Suppressor macrophage treated with lipopolysaccharide for 1 hour (primary cell): ENCODE measurements around the gene WNK3.

Source experiments
- DNase-seq, 3 donors: peaks; one replicate each; pipeline ENCODE4 v3.0.0-alpha.2; 2020 to 2022

WNK3 gene

DNA sequence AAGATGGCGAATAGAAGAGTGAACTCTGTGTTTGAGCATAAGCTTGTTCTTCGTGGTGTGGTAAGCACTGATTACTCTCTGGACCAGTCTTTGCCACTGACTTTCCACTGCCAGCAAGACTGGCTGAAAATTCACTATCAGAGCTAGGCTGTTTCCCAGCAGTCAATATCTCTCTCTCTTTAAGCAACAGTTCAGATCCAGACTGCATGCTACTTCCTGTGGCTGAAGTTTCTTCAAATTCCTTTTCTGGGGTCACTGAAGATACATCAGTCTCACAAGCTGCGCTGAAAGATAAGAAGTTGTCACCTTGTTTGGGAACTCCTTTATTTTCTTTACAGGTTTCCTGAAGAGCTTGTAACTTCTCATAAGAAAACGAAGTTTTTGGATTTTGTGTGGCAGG is 120.8 kb downstream of the WNK3 start:
- no peak for DNase-seq

DNA sequence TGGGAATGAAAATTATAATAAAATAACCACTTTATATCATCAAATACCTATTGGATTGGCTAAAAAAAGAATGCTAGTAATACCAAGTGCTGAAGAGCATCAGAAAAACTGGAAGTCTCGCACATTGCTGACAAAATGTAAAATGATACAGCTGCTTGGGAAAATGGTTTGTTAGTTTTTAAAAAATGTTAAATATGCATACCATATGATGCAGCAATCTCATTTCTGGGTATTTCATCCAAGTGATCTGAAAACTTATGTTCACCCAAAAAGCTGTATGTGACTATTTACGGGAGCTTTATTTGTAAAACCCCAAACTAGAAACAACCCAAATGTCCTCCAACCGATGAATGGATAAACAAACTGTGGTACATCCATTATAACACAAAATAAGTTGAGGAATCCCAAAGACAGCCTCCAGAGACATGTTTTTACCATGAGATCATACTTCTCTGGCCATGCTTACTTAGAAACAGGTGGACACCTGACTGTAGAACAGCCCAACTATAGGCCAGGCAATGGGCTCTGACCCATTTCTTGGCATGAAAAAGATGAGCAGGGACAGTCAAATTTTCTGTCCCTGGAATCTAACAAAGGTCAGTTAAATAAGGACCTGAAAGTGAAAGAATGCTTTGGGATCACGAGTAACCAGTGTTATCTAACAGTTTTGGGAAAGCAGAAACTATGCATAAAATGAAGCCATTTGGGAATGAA is 127.3 kb downstream of the WNK3 start:
- DNase-seq, result no peak

DNA sequence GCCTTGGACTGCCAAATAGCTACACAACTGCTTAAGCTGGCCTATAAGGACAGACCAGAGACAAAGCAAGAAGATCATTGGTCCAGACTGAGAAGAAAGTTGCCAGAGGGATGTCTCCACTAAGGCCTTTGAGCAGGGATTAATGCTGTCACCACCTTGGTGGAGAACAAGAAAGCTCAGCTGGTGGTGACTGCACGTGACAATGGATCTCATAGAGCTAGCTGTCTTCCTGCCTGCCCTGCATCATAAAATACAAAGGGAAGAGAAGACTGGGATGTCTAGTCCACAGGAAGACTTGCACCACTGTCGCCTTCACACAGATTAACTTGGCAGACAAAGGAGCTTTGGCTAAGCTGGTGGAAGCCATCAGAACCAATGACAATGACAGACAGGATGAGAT is 134.3 kb downstream of the WNK3 start:
- DNase-seq, result no peak

DNA sequence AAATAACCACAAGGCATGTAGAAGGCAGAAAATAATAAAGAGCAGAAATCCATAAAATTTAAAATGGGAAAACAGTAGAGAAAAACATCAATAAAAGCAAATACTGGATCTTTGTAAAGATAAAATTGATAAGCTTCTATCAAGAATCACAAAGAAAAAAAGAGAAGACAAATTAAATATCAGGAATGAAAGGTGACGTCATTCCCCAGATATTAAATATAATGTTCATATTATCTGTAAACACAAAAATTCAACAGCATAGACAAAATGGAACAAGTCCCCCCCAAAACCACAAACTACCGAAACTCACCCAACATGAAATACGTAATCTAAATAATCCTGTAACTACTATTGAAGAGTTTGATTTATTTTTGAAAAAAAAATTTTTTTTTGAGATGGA is 144.2 kb downstream of the WNK3 start:
- no peak for DNase-seq

DNA sequence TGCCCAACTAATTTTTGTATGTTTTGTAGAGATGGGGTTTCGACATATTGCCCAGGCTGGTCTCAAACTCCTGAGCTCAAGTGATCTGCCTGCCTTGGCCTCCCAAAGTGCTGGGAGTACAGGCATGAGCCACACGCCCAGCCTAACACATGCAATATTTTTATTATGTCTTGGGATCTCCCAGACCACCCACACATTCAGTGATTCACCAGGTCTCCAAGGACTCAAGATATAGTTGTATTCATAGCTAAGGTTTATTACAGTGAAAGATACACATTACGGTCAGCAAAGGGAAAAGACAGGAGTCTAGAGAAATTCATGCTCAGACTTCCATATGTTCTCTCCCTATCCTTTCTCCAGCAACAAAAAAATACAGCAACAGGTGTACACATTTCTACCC is 149.3 kb downstream of the WNK3 start:
- peak; percentile 5 to 28 (median 8) for DNase-seq

DNA sequence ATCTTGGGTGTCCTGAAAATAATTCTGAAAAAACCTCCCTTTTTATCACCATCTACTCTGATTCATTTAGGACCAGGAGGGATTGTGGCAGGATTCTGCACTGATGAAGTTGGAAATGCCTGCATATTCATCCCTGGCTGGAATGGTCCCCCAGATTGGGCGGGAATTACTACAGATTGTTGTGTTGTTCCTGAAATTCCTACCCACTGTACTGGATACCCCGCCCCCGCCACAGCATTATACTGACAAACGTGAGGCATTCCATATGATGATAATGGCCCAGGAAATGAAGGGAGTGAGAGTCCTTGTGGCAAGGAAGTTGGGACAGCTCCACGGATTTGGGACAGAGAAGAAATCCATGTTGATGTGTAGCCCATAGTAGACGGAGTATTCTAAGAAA is 159.6 kb downstream of the WNK3 start:
- DNase-seq, result no peak

DNA sequence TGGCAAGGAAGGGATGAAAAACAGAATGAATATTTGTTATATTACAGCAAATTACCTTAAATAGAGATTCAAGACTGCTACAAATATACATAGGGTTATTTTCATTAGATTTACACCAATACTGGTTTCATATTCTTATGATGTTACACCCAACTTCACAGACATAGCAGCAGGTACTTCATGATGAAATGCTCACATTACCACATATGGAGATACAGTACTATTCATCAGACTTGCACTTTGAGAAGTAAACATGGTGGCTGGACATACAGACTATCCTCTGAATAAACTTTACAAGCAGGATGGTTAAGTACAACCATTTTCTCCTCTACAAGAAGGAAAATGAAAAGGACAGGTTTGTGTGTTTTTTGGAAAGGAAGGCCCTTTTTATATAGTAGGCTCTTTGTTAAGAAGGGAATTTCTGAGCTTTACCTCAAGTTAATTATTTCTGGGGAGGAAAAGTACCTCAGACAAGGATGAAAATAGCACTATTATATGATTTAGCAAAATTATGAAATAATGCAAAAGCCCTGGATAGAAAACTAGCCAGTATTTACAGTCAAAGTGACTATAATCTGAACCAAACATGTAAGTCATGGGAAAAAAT is 162.8 kb downstream of the WNK3 start:
- no peak for DNase-seq

DNA sequence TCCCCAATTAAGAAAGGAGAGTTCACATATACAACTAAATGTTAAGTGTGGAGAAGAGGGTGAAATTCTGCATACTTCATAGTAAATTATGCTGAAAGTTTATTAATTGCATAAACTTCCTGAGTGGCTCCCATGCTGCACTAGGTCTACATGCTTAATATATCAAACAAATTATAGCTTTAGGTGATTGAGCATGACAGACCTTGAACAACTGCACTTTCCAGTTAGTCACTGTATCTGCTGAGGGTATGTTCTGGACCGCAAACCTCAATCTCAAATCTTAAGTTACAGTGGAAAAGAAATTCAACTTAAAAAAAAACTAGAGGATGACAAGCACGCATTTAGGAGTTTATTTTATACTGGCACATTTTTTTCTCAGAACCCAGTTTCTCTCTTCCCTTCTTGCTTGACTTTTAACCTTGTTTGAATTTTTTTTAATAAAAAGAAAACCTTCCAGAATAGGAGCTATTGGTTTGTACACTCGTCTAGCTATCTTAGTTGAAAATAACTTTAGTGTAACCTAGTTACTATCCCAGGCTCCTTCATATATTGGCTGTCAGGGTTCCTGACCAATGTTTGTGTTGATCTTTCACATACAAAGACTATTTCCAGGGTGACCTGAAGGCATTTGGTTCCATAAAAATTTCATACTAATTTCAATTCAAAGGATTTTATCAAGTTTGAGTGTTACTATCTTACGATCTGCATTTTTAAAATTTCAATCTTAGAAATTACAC is 164.6 kb downstream of the WNK3 start:
- DNase-seq, result no peak

DNA sequence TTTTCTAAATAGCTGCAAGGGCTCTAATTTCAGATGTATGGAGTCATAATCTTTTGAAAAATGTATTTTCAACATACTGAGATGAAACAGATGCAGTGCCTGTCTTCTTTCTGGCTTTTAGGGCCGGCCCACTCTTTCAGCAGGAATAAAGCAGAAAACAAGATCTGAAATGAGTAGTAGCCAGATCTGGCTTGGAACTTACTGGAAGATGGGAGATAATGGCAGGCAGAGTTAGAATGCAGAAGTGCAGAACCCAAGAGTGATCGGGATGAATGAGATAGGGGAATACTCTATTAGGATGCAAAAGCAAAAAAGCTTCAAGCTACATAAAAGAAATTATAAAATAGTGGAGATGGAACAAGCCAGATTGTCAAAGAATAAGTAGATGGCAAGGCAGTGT is 173.4 kb downstream of the WNK3 start:
- DNase-seq, result no peak

DNA sequence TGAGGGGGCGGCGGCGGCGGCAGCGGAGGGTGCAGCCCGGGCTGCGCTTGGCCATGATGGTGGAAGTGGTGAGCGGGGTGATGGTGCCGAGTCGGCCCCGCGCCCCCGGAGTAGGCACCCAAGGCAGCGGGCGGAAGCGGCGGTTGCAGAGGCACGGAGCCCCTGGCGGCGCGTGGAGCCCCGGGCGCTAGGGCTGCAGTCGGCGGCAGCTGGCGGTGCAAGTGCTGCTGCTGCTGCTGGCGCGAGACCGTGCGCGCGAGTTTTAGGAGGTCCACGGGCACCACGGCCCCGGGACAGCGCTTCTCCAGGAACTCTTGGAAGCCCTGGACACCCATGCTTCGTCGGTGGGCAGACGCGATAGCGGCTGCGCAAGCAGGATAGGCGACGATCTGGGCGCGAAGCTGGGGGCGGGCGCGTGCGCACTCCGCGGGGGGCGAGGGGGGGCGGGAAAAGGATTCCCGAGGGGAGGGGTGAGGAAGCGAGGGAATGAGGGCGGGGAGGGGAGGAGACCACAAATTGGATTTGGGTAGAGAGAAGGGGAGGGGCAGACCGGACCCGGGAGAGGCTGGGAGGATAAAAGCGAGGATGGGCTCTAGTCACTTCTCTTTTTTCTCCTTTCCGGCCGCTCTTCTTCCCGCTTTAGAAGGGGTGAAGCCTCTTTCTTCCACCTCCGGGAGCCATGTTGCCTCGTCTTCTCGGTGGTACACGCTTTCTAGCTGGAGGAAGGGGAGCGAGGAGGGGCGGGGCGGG is 174.8 kb downstream of the WNK3 start, which contains the start of gene FAM120C:
Gene FAM120C, minus strand, starts transcription at position 391 of the 750 bp plus-strand sequence. Its CDS starts 56 bp downstream, at position 335.
- peak; percentile 57 to 85 (median 72) for DNase-seq

DNA sequence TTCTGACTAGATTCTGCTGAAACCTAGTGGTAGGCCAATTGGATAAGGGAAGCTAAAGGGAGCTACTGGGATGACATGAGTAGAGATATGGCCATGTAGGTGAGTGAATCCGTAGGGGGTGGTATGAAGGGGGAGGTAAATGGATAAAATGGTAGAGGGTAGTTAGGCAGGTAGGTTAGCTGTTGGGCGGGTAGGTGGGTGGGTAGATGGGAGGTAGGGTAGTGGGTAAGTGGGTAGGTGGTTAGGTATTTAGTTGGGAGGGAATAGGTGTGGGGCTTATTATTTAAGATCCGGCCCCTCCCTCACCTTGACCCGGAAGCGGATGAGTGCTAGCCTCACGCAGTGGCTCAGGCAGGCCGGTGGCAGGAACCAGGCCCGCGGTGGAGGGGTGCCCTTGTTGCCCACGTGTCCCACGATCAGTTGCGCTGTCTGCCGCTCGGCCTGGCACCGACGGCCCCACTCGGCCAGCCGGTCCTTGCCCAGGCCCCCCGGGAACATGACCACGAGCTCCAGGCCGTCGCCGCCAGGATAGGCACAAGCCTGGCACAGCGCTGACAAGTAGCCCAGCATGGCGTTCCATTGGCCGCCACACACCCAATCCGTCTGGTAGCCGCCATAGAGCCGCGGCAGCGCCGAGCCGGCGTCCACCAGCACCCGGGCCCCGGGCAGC is 175.5 kb downstream of the WNK3 start:
- DNase-seq, result peak; percentile 41 to 55 (median 52)

DNA sequence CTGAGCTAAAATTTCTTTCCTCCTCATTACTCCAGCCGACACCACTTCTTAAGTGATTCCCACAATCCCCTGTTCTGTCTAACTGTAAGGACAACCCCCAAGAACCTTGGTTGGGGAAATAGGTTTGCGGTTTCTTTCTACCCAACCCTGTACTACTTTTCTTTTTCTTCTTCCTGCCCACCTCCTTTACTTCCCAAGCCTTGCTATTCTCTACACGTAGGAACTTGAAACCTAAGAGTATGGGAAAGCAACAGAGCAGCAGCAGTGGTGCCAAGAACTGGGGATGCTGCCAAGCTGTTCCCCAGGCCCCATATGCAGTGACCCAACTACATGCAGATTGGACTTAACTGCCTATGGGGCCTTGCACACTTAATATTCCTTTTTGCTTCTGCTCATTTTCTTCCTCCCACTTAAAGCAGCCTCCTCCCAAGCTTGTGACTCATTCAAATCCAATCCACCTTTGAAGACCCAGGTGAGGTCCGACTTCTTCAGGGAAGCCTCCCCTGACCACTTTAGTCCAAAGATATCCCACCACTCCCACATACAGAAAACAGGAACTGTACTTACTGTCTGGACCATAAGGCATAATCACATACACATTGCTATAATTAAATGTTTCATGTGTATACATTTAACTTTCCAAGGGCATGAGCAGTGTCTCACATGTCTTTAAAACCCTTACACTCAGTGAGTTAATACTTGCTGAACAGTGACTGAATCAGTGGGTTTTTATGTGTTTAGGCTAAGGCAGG is 176.5 kb downstream of the WNK3 start:
- DNase-seq, result no peak

DNA sequence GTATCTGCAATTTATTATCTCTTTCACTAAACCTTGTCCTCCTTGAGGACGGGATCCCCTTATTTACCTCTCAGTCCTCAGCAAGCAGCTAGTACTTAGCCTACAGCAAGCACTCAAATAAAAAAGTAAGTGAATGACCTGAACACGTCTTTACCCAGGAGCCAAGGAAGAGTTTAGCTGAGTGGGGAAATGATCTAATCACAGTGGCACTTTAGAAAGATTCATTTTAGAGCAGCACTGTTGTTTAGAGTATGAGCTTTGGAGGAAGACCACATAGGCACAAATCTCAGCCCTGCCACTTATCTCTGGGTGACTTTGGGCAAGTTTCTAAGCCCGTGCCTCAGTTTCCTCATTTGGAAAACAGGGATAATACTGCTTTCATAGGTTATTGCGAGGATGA is 177.4 kb downstream of the WNK3 start:
- DNase-seq, result no peak

DNA sequence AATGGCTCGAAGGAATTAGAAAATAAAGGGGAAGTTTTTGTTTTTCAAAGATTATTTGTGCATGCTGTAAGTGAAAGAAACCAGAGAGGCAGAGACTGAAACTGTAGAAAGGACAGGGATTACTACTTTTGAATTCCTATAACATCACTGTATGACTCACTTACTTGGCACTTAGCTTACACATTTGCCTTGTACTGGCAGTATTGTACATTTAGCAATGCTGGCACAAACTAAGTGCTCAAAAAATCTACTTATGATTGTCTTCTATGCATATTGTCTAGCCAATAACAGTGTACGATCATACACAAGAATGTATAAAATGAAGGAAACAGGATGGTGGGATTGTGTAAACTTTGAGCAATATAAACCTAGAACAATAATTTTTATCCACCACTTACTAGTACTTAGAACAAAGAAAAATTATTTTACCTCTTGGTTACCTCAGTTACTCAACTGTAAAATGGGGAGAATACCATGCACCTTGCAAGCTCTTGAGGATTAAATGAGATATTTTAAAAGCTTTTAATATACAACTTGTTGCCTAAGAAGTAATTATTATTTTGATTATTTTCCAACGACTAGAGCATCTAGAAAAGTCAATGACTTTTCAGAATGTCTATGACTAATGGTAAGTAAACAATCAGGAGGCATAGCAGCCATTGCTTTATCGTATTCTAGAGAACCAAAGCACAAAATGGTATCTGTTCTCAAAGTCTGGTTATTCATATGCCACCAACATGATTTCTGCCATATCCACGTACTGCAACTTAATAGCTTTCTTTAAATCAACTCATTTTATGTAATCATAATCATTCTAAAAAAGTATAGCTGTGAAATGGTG is 179.5 kb downstream of the WNK3 start:
- DNase-seq, result peak; percentile 28 to 74 (median 53)

DNA sequence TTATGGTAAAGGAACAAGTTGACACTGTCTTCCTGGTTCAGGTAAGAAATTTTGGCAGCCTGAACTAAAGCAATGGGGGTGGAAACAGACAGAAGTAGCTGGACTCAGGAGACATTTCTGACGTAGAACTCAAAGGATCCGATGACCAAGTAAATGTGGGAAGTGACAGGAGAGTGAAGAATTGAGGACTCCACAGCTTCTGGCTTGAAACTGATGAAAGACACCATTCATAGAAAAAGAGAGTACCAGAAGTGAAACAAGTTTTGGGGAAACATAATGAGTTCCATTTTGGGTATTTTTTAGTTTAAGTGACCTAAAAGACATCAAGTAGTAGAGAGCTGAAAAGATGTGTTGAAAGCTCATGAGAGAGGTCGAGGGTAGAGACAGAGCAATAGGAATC is 180.5 kb downstream of the WNK3 start:
- peak; percentile 8 to 50 (median 16) for DNase-seq

DNA sequence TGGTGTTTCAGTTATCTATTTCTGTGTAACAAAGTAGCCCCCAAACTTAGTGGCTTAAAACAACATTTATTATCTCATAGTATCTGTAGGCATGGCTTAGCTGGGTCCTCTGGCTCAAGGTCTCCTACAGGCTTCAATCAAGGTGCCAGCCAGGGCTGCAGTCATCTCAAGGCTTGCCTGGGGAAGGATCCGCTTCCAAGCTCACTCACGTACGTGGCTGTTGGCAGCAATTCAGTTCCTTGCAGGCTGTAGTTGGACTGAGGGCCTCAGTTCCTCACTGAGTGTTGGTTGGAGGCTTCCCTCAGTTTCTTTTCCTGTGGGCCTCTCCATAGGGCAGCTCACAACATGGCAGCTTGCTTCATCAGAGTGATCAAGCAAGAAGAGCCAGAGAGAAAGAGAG is 184.1 kb downstream of the WNK3 start:
- no peak for DNase-seq

DNA sequence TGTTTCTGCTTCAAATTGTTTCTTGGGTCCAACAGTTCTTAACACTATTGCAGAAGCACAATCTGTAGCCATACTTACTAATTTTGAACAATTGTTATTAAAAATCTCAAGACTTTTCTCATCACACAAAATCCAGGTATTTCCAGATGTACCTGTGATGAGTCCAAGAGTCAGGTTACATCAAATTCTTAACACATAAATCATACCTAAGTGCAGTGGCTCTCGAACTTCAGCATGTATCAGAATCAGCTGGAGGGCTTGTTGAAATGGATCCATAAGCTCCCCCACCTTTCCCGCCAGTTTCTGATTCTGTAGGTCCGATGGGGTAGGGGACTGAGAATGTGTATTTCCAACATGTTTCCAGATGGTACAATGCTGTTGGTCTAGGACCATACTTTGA is 185.4 kb downstream of the WNK3 start:
- no peak for DNase-seq

DNA sequence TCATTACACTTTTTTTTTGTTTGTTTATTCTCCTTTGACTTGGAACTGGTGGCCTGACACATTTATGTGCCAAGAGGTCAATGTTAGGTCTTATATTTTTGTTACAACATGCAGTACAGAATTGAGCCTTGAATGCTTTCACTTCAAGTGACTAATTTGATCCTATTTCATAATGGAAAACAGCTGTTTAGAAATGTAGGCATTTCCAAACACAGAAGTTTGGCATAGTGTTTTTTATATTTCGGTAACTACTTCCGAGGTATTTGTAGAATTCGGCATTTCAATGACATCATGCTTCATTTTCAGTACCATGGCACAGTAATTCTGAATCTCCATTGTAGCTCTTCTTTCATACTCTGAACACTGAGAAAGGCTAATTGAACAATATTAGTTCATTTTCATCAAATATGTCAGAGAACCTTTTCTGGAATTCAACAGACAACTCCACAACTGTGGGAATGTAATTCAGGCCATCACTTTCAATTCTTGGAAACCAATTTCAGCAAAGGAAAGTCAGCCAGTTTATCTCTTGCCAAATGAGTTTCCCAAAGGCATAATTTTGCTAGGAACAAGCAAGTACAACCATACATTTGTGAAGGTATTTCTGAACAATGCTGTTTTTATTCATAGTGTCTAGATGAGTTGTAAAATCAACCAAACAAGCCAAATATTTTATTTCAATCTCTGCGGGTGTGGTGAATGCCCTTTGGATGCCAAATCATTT is 186.2 kb downstream of the WNK3 start:
- DNase-seq, result peak in 2 of 3 donors; percentile 8 to 24

DNA sequence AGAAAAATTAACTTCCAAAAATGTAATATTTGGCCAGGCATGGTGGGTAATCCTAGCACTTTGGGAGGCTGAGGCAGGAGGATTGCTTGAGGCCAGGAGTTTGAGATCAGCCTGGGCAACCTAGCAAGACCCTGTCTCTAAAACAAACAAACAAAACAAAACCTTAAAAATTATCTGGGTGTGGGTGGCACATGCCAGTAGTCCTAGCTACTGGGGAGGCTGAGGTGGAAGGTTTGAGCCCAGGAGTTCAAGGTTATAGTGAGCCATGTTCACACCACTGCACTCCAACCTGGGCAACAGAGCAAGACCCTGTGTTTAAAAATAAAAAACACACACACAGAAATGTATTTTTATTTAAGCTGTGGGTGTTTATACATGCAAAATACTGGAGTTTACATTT is 186.8 kb downstream of the WNK3 start:
- no peak for DNase-seq

DNA sequence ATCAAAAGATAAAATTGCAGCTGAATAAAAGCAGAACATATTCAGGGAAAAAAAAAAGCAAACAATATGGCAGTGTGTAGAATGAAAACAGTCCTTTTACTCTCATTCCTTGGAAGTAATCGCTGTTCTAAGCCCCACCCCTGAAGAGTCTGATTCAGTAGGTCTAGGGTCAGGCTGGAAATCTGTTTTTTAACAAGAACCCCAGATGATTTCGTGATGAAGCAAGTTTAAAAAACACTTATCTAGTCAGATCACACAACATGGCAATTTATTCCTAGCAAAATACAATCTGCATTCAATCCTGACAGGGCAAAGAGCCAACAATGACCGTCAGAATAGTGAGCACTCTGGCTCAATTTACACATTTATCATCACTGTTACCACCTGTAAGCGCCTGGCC is 190.9 kb downstream of the WNK3 start:
- DNase-seq, result no peak
